ENCODE data around the gene IL4R.

Gene IL4R

GRCh38 chr16:27321013-27321915, 7.5 kb downstream of the IL4R start:
- no peak for DNase-seq (ENCODE audit: extremely low read depth, low read depth)

GRCh38 chr16:27322858-27323780, 9.3 kb downstream of the IL4R start:
- no peak for DNase-seq (ENCODE audit: extremely low read depth, low read depth)
- TF ChIP-seq CTCF (IDR thresholded peaks at IDR 0.05; ENCODE audit: low read depth, low read length), result no peak

More at GRCh38 chr16:27321013-27321915, 7.5 kb downstream of the IL4R start:
- no peak for TF ChIP-seq CTCF (IDR thresholded peaks at IDR 0.05; ENCODE audit: low read depth, low read length)

GRCh38 chr16:27323781-27324561, 10.2 kb downstream of the IL4R start:
- no peak for TF ChIP-seq CTCF (IDR thresholded peaks at IDR 0.05; ENCODE audit: low read depth, low read length)
- DNase-seq (ENCODE audit: extremely low read depth, low read depth), result no peak

GRCh38 chr16:27324851-27325301, 11.1 kb downstream of the IL4R start:
- no peak for TF ChIP-seq CTCF (IDR thresholded peaks at IDR 0.05; ENCODE audit: low read depth, low read length)
- DNase-seq (ENCODE audit: extremely low read depth, low read depth), result no peak

- TF ChIP-seq CTCF (IDR thresholded peaks at IDR 0.05; ENCODE audit: low read depth, low read length), result no peak
- DNase-seq (ENCODE audit: extremely low read depth, low read depth), result no peak
Observed at GRCh38 chr16:27325736-27326135, 12.0 kb downstream of the IL4R start.

- TF ChIP-seq CTCF (IDR thresholded peaks at IDR 0.05; ENCODE audit: low read depth, low read length), result no peak
- no peak for DNase-seq (ENCODE audit: extremely low read depth, low read depth)
Observed at GRCh38 chr16:27326251-27326650, 12.5 kb downstream of the IL4R start.
